GM18907 (cell line): ENCODE data around the gene ELMO2.

Experiments
- ATAC-seq: cut with Tn5 transposase; IDR thresholded peaks from one replicate; pipeline ENCODE4 v1.9.1; 2021; ENCODE audit warnings: mild to moderate bottlenecking, moderate library complexity; ENCODE audit not compliant: unreplicated experiment

Gene ELMO2

GRCh38 chr20:46334303-46334904, 72.0 kb downstream of the ELMO2 start:
- ATAC-seq = no peak

- no peak for ATAC-seq
Observed at GRCh38 chr20:46333161-46333991, 73.0 kb downstream of the ELMO2 start.

- ATAC-seq = no peak
Observed at GRCh38 chr20:46332373-46333160, 73.8 kb downstream of the ELMO2 start.

GRCh38 chr20:46331611-46332361, 74.6 kb downstream of the ELMO2 start:
- ATAC-seq = no peak

GRCh38 chr20:46330831-46331371, 75.5 kb downstream of the ELMO2 start:
- no peak for ATAC-seq

- no peak for ATAC-seq
Observed at GRCh38 chr20:46330072-46330763, 76.2 kb downstream of the ELMO2 start.

- ATAC-seq = no peak
Observed at GRCh38 chr20:46328200-46328882, 78.1 kb downstream of the ELMO2 start.

- ATAC-seq = no peak
Observed at GRCh38 chr20:46327557-46327956, 78.9 kb downstream of the ELMO2 start.

- no peak for ATAC-seq
Observed at GRCh38 chr20:46325789-46326188, 80.6 kb downstream of the ELMO2 start.

GRCh38 chr20:46324960-46325703, 81.3 kb downstream of the ELMO2 start:
- no peak for ATAC-seq

- ATAC-seq = no peak
Observed at GRCh38 chr20:46324379-46324778, 82.0 kb downstream of the ELMO2 start.

- ATAC-seq = no peak
Observed at GRCh38 chr20:46323557-46323956, 82.9 kb downstream of the ELMO2 start.

GRCh38 chr20:46322641-46323040, 83.8 kb downstream of the ELMO2 start:
- ATAC-seq = no peak

GRCh38 chr20:46317685-46318177, 88.7 kb downstream of the ELMO2 start:
- no peak for ATAC-seq

- ATAC-seq = no peak
Observed at GRCh38 chr20:46316984-46317684, 89.3 kb downstream of the ELMO2 start.
